Measurements from ENCODE around the gene RABGAP1L. TPM values are rescaled to one million over a fixed set of nuclear protein-coding genes. Genes with fewer than 3 reads are reported as not detected.

Gene RABGAP1L
- total and polyA plus RNA-seq, 2 of the 8 experiments (the other 6 are each of a cell fraction or from before 2014, with no cell fraction given) = 33.3 to 156 TPM

- no peaks in the 10 kb centered on the region for H3K9me3 ChIP-seq (ENCODE audit: insufficient read depth in 2 of 2, low read depth in 1 of 2, low read length in 1 of 2)
- peaks cover 0 to 27% (median 0%) of the 10 kb centered on the region in 4 experiments; a peak in 3 of 8 replicates for H3K36me3 ChIP-seq (ENCODE audit: control insufficient read depth in 2 of 4, insufficient read depth in 4 of 4, low read length in 3 of 4)
- H3K27me3 ChIP-seq (replicated peaks in 1 of 4; ENCODE audit: control insufficient read depth in 3 of 4, extremely low read depth in 1 of 4, insufficient read depth in 3 of 4, low read length in 3 of 4) = no peaks in the 10 kb centered on the region
- no peak overlapping the region for H3K4me2 ChIP-seq (ENCODE audit: insufficient read depth in 1 of 2, low read depth in 2 of 2, low read length in 2 of 2)
- no peak overlapping the region for H2BK20ac ChIP-seq (ENCODE audit: low read length)
- no peak overlapping the region for H4K91ac ChIP-seq (replicated peaks; ENCODE audit: insufficient read length, low read length)
- WGBS, 2 experiments (ENCODE audit: extremely low coverage in 1 of 2, insufficient coverage in 1 of 2, insufficient read length in 1 of 2, insufficient replicate concordance in 2 of 2, low coverage in 1 of 2, low lambda C conversion rate in 2 of 2, missing lambda C conversion rate in 1 of 2) = 83% methylated on average over 2 of the region's 2 CpGs; no CpG with 5 or more reads in 1 of the 2 experiments
- H3K4me3 ChIP-seq (ENCODE audit: extremely low read depth in 1 of 4, insufficient read depth in 2 of 4, low read depth in 3 of 4, low read length in 4 of 4) = no peak overlapping the region
- H3K9ac ChIP-seq (replicated peaks in 1 of 4; ENCODE audit: extremely low read depth in 1 of 4, low read depth in 3 of 4, low read length in 3 of 4) = no peak overlapping the region
- no peak overlapping the region for H4K8ac ChIP-seq (ENCODE audit: extremely low read depth, insufficient read depth, low read length)
- no peak overlapping the region for H2BK12ac ChIP-seq (ENCODE audit: low read depth, low read length)
- H3K27ac ChIP-seq (ENCODE audit: low read depth, low read length) = no peak overlapping the region
- no peak for FAIRE-seq
- no peak overlapping the region for H3K4ac ChIP-seq (replicated peaks; ENCODE audit: insufficient read length, low read depth, low read length)
- no peak overlapping the region for H3K56ac ChIP-seq (replicated peaks; ENCODE audit: insufficient read length, low read depth, low read length)
- ChIA-PET CTCF (ENCODE audit: partially characterized antibody) (interaction anchor here (0.6 kb wide), 1 partner anchor 50 kb away, joined by 3 read pairs; no protein-coding TSS in a partner anchor), POLR2A (ENCODE audit: partially characterized antibody) (interaction anchor here (1.5 kb wide), 1 partner anchor 375 kb away, joined by 4 read pairs; the partner anchor contains the start of genes GAS5 and ZBTB37)
- TF ChIP-seq SUZ12 (IDR thresholded peaks at IDR 0.05; ENCODE audit: low read length) (no peak), SIX5 (IDR thresholded peaks at IDR 0.05; ENCODE audit: low read depth, low read length) (no peak), CHD2 (IDR thresholded peaks at IDR 0.05; ENCODE audit: low read length) (no peak), CTCF (IDR thresholded peaks at IDR 0.05; ENCODE audit: control extremely low read depth in 1 of 3, insufficient read depth in 1 of 3, low read depth in 1 of 3, low read length in 3 of 3) (no peak), RBBP5 (IDR thresholded peaks at IDR 0.05; ENCODE audit: borderline replicate concordance, low read depth, low read length) (no peak), SIN3A (conservative IDR thresholded peaks at IDR 0.05 in 1 of 2, IDR thresholded peaks at IDR 0.05 in 1 of 2; ENCODE audit: low read depth in 1 of 2, low read length in 2 of 2) (no peak), TEAD4 (IDR thresholded peaks at IDR 0.05; ENCODE audit: low read depth, low read length) (no peak), TCF12 (IDR thresholded peaks at IDR 0.05; ENCODE audit: low read depth, low read length) (no peak), EGR1 (IDR thresholded peaks at IDR 0.05; ENCODE audit: borderline replicate concordance, low read depth, low read length) (no peak), KDM4A (IDR thresholded peaks at IDR 0.05; ENCODE audit: low read depth, low read length, severe bottlenecking) (no peak), CREB1 (IDR thresholded peaks at IDR 0.05) (no peak), CBX8 (IDR thresholded peaks at IDR 0.05; ENCODE audit: borderline replicate concordance, low read depth, low read length) (no peak)
- no peaks in the 10 kb centered on the region; a peak in 1 of 4 replicates for H3K79me2 ChIP-seq (ENCODE audit: control insufficient read depth in 1 of 2, insufficient read depth in 2 of 2, low read length in 2 of 2)
- no peak overlapping the region for H2AK5ac ChIP-seq (ENCODE audit: low read depth, low read length)
- H4K5ac ChIP-seq (ENCODE audit: insufficient read length, low read depth, low read length) = no peak overlapping the region
- no peak overlapping the region for H2AFZ ChIP-seq (ENCODE audit: low read length)
- no peak overlapping the region for H3K14ac ChIP-seq (ENCODE audit: insufficient read length)
- H2BK15ac ChIP-seq (ENCODE audit: low read length) = no peak overlapping the region
- no peak for DNase-seq (ENCODE audit: low read depth in 1 of 2, low spot score in 2 of 2)
- no peak overlapping the region for H3K18ac ChIP-seq (ENCODE audit: extremely low read depth, low read length)
- no peak overlapping the region for H3K23ac ChIP-seq (ENCODE audit: insufficient read length)
- H3K79me1 ChIP-seq (ENCODE audit: low read depth, low read length) = no peaks in the 10 kb centered on the region
- no peak overlapping the region for H2BK120ac ChIP-seq (replicated peaks; ENCODE audit: low read depth, low read length)
- no peaks in the 10 kb centered on the region for H3K4me1 ChIP-seq (replicated peaks in 1 of 4; ENCODE audit: control insufficient read depth in 3 of 4, insufficient read depth in 4 of 4, low read length in 3 of 4)
- H3K23me2 ChIP-seq (ENCODE audit: low read depth, low read length) = no peaks in the 10 kb centered on the region
- no peaks in the 10 kb centered on the region for H4K20me1 ChIP-seq (replicated peaks in 1 of 2; ENCODE audit: control insufficient read depth in 1 of 2, insufficient read depth in 2 of 2, low read length in 2 of 2)
- H2BK5ac ChIP-seq (ENCODE audit: low read depth, low read length) = no peak overlapping the region
Observed at GRCh38 chr1:174242856-174243255, 83.5 kb downstream of the RABGAP1L start.

Measured in H1 (cell line).